Kidney (tissue), 14 donors: ENCODE results near the gene IL18R1. TPM values are rescaled to one million over a fixed set of nuclear protein-coding genes. Genes with fewer than 3 reads are reported as not detected.

Experiments
- DNase-seq, 5 donors: peaks; one replicate each; pipeline ENCODE4 v3.0.0-alpha.2; 2013 to 2020
- FAIRE-seq: peaks from 2 replicates; lab custom pipeline; 2012; peaks lifted over from hg19 to GRCh38; lab: Jason Lieb, UNC
- H3K27ac ChIP-seq, 2 donors: one replicate each; pipeline ENCODE4 v1.7.0; 2013; ENCODE audit warnings: low read depth in 2 of 2, low read length in 2 of 2, inconsistent platforms in 1 of 2
- H3K27me3 ChIP-seq: one replicate; pipeline ENCODE4 v1.7.1; 2013; ENCODE audit warnings: low read length, inconsistent platforms; ENCODE audit not compliant: control insufficient read depth, insufficient read depth
- H3K36me3 ChIP-seq, 3 donors: one replicate each; pipeline versions ENCODE4 v1.7.0 to v1.7.1; 2013; ENCODE audit warnings: low read length in 3 of 3, control low read depth in 1 of 3, inconsistent platforms in 1 of 3; ENCODE audit not compliant: insufficient read depth in 3 of 3, control insufficient read depth in 2 of 3
- H3K4me1 ChIP-seq, 3 donors: one replicate each; pipeline versions ENCODE4 v1.7.0 to v1.7.1; 2013; ENCODE audit warnings: low read length in 3 of 3, inconsistent platforms in 1 of 3, low read depth in 1 of 3; ENCODE audit not compliant: control insufficient read depth in 2 of 3, insufficient read depth in 2 of 3
- H3K4me3 ChIP-seq, 3 donors: one replicate each; pipeline versions ENCODE4 v1.7.0 to v1.8.1; 2013; ENCODE audit warnings: low read length in 3 of 3, control low read depth in 1 of 3, inconsistent platforms in 1 of 3
- H3K9ac ChIP-seq, 3 donors: one replicate each; pipeline versions ENCODE4 v1.7.0 to v1.7.1; 2013; ENCODE audit warnings: low read length in 3 of 3, control low read depth in 1 of 3, inconsistent platforms in 1 of 3
- H3K9me3 ChIP-seq, 3 donors: one replicate each; pipeline versions ENCODE4 v1.7.0 to v1.7.1; 2013; ENCODE audit warnings: low read length in 3 of 3, control low read depth in 1 of 3, inconsistent platforms in 1 of 3; ENCODE audit not compliant: control insufficient read depth in 2 of 3, insufficient read depth in 1 of 3
- intact Hi-C: fragments of 100-400 bp; cut with DNase I; formaldehyde crosslinking; loops from one replicate; pipeline ENCODE4 v1.11.1; 2022
- polyA plus RNA-seq: library from polyadenylated mRNA; stranded (reverse); fragments of 350-450 nt; fragmentation: Illumina TruSeq; extraction: RNeasy Lipid Tissue Mini Kit (QIAGEN cat#74804); gene quantifications from one replicate; pipeline ENCODE4 v1.2.3, GENCODE V29; 2014; ENCODE audit warnings: low read depth, low replicate concordance; ENCODE audit not compliant: insufficient read depth
- total RNA-seq: library from RNA; stranded (reverse); fragmentation: NEBNext Ultra II Directional; extraction: Animal tissue kit (Norgen Biotek cat#: 25700); gene quantifications from one replicate; pipeline ENCODE4 v1.2.1, GENCODE V29; 2021
- TF ChIP-seq, protein P1 (sequence below): IDR thresholded peaks from 3 replicates; pipeline ENCODE4 v1.5.1; 2012; ENCODE audit warnings: mild to moderate bottlenecking, moderate library complexity, borderline replicate concordance; ENCODE audit not compliant: insufficient read depth; ENCODE audit errors: extremely low read depth
- donor health status: control.
- donor health status: control.
- donor health status: control.
- donor health status: control.
- donor health status: control.
- donor health status: DM: yes; HTN: yes; CAD: no.
- donor health status: Normal renal cell carcinoma (clear cell type).

IL18R1 gene
- total and polyA plus RNA-seq, 2 donors from 2014 or later, result 3.6 to 14.9 TPM

DNA sequence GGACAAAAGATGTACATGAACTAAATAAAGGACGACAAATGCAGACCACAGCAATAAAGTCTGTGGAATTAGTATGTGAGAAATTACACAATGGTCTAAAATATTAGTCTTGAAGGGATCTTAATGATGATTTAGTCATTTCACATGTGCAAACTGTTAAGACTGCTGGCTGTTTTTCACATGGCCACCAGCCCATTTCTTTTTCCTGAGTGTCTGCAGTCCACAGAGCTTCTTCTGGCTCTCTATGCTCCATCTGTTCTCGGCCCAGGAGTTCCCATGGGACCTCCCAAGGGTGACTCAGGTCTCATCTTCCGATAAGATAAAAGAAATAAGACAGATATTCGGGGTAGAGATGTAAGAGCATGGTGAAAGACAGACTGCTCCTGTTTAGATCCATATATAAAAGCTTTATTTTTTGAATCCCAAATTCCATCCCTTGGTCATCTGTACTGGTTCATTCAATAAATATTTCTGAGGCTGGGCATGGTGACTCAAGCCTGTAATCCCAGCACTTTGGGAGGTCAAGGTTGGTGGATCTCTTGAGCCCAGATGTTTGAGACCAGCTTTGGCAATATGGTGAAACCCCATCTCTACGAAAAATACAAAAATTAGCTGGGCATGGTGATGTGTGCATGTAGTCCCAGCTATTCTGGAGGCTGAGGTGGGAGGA is 24.1 kb upstream of the IL18R1 start:
- intact Hi-C loops, result no loop called here
- H3K27me3 ChIP-seq, result no peaks in the 10 kb centered on the region
- H3K9me3 ChIP-seq, result no peaks in the 10 kb centered on the region
- no peaks in the 10 kb centered on the region for H3K4me1 ChIP-seq
- no peak overlapping the region for H3K4me3 ChIP-seq
- TF ChIP-seq, protein P1, sequence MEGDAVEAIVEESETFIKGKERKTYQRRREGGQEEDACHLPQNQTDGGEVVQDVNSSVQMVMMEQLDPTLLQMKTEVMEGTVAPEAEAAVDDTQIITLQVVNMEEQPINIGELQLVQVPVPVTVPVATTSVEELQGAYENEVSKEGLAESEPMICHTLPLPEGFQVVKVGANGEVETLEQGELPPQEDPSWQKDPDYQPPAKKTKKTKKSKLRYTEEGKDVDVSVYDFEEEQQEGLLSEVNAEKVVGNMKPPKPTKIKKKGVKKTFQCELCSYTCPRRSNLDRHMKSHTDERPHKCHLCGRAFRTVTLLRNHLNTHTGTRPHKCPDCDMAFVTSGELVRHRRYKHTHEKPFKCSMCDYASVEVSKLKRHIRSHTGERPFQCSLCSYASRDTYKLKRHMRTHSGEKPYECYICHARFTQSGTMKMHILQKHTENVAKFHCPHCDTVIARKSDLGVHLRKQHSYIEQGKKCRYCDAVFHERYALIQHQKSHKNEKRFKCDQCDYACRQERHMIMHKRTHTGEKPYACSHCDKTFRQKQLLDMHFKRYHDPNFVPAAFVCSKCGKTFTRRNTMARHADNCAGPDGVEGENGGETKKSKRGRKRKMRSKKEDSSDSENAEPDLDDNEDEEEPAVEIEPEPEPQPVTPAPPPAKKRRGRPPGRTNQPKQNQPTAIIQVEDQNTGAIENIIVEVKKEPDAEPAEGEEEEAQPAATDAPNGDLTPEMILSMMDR, result no peak
- no peak for DNase-seq
- no peak overlapping the region for H3K9ac ChIP-seq
- no peak overlapping the region for H3K27ac ChIP-seq
- no peaks in the 10 kb centered on the region for H3K36me3 ChIP-seq
- FAIRE-seq, result no peak

DNA sequence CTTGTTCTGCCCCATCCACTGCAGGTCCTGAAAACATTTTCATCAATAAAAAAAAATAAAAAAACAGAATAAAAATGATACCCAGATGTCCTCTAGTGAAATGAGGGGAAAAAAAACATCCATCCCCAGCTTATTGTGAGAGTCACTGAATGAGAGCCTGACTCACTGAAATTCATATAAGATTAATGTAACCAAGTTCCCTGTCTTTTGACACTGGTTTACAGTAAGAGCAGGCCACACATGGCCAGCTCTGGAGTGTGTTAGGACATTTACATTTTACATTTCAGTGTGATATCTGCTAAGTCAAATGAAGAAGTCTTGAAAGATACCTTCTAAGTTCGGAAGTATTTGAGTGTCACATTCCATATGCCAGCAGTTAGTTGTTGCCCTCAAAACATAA is 21.1 kb upstream of the IL18R1 start:
- no peak for FAIRE-seq
- H3K4me1 ChIP-seq, result no peaks in the 10 kb centered on the region
- TF ChIP-seq, protein P1, result no peak
- no peaks in the 10 kb centered on the region for H3K27me3 ChIP-seq
- no peak overlapping the region for H3K27ac ChIP-seq
- peak in 1 of 5 donors; percentile 12 for DNase-seq
- no peaks in the 10 kb centered on the region for H3K9me3 ChIP-seq
- intact Hi-C loops, result no loop called here
- H3K36me3 ChIP-seq, result no peaks in the 10 kb centered on the region
- H3K9ac ChIP-seq, result no peak overlapping the region
- no peak overlapping the region for H3K4me3 ChIP-seq

DNA sequence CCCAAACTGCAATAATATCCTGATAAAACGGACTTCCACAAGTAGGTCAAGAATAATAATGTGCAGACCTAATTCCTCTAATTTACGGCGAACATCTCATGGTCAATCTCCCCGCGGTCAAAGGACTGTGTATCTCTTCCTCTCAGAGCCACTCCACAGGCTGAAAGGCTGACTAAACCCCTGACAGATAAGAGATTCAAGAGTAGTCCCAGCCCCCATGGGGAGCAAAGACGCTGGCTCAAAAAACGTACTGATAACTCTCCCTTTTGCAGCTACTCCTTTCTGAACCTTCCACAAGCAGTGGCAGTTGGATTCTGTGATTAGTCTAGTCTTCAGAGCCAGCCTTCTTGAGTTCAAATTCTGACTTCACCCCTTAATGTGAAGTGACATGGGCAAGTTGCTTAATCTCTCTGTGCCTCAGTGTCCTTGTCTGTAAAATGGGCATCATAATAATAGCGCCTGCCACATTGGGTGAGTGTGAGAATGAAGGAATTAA is 19.7 kb upstream of the IL18R1 start:
- no peak overlapping the region for H3K4me3 ChIP-seq
- DNase-seq, result peak in 2 of 5 donors; percentile 22 to 52
- H3K36me3 ChIP-seq, result no peaks in the 10 kb centered on the region
- no peaks in the 10 kb centered on the region for H3K9me3 ChIP-seq
- H3K9ac ChIP-seq, result no peak overlapping the region
- H3K4me1 ChIP-seq, result no peaks in the 10 kb centered on the region
- peak overlapping the region; percentile 13 to 76 for H3K27ac ChIP-seq
- TF ChIP-seq, protein P1, result no peak
- intact Hi-C loops, result no loop called here
- FAIRE-seq, result no peak
- no peaks in the 10 kb centered on the region for H3K27me3 ChIP-seq
